Measurements from ENCODE around the gene KCNQ1. TPM values are rescaled to one million over a fixed set of nuclear protein-coding genes. Genes with fewer than 3 reads are reported as not detected.

The KCNQ1 gene
- total and polyA plus RNA-seq, 9 of the 15 experiments (the other 6 are each of a cell fraction or from before 2014, with no cell fraction given), result 0.44 TPM; not detected in 8

- H3K9me3 ChIP-seq (replicated peaks; ENCODE audit: control insufficient read depth, insufficient read depth, low read depth, low read length), result no peaks in the 10 kb centered on the region
- no peaks in the 10 kb centered on the region for H4K20me1 ChIP-seq (replicated peaks; ENCODE audit: control insufficient read depth, insufficient read depth, low read length)
- BruUV-seq (replicated peaks), result no TSS peak
- WGBS (ENCODE audit: insufficient coverage, low coverage, missing lambda C conversion rate), result 23% methylated on average over 13 of the region's 16 CpGs
- DNase-seq (ENCODE audit: extremely low read depth in 1 of 4, low spot score in 3 of 4) (no peak), FAIRE-seq (no peak), ATAC-seq (no peak; the same call in 2 of the 3 replicates)
- ChIA-PET CTCF (ENCODE audit: low intra/inter-chr PET ratio) (interaction anchor here (0.7 kb wide), 1 partner anchor 14 kb away, joined by 3 read pairs; no protein-coding TSS in a partner anchor), POLR2A (interaction anchor here (0.6 kb wide), 2 partner anchors 19 to 238 kb away, joined by 3 to 4 read pairs; no protein-coding TSS in a partner anchor)
- intact Hi-C loops (cut with micrococcal nuclease) (no loop called here), in situ Hi-C loops (cut with MboI) (no loop called here)
- H3K9me1 ChIP-seq (ENCODE audit: control insufficient read depth, insufficient read depth, low read length), result no peaks in the 10 kb centered on the region
- H3K36me3 ChIP-seq (ENCODE audit: control insufficient read depth, insufficient read depth, low read length), result no peaks in the 10 kb centered on the region
- H3K4me3 ChIP-seq, result no peak overlapping the region
- peaks cover 0 to 33% of the 10 kb centered on the region in 2 experiments; a peak in 3 of 5 replicates for H3K27me3 ChIP-seq (ENCODE audit: control insufficient read depth in 2 of 2, insufficient read depth in 2 of 2, low read length in 2 of 2)
- H2AFZ ChIP-seq (ENCODE audit: low read depth, low read length), result no peak overlapping the region
- H3K79me2 ChIP-seq (ENCODE audit: control insufficient read depth, insufficient read depth, low read length), result no peaks in the 10 kb centered on the region
- no peak overlapping the region for H3K27ac ChIP-seq (ENCODE audit: extremely low read depth, low read depth, low read length)
- no peak overlapping the region for H3K4me2 ChIP-seq (ENCODE audit: insufficient read depth, low read length)
- H3K4me1 ChIP-seq (replicated peaks in 1 of 2; ENCODE audit: control insufficient read depth in 2 of 2, insufficient read depth in 2 of 2, low read length in 2 of 2), result peaks cover 0 to 34% of the 10 kb centered on the region in 2 experiments; a peak in 2 of 5 replicates
- no peak overlapping the region for H3K9ac ChIP-seq (ENCODE audit: insufficient read depth in 1 of 2, low read depth in 2 of 2, low read length in 2 of 2)
- TF ChIP-seq NCOA6 (IDR thresholded peaks at IDR 0.05) (no peak), ZBTB5 (IDR thresholded peaks at IDR 0.05) (no peak), ZNF584 (CRISPR knock-in tag; IDR thresholded peaks at IDR 0.05; ENCODE audit: low read depth) (no peak), TEAD4 (IDR thresholded peaks at IDR 0.05; ENCODE audit: low read length) (no peak), TEAD4 (CRISPR knock-in tag; IDR thresholded peaks at IDR 0.05; ENCODE audit: borderline replicate concordance) (no peak), PHF20 (IDR thresholded peaks at IDR 0.05; ENCODE audit: partially characterized antibody) (no peak), ZNF324 (CRISPR knock-in tag; IDR thresholded peaks at IDR 0.05) (no peak), L3MBTL2 (IDR thresholded peaks at IDR 0.05) (peak; percentile 63), ZKSCAN8 (CRISPR knock-in tag; IDR thresholded peaks at IDR 0.05) (no peak), CC2D1A (IDR thresholded peaks at IDR 0.05) (no peak), CHD4 (IDR thresholded peaks at IDR 0.05; ENCODE audit: insufficient read depth, insufficient replicate concordance, low read depth, low read length, poor library complexity, severe bottlenecking) (no peak), ELF2 (CRISPR knock-in tag; IDR thresholded peaks at IDR 0.05) (no peak), WHSC1 (IDR thresholded peaks at IDR 0.05; ENCODE audit: low read length) (no peak), FOXO4 (CRISPR knock-in tag; IDR thresholded peaks at IDR 0.05) (no peak), ZNF197 (CRISPR knock-in tag; IDR thresholded peaks at IDR 0.05; ENCODE audit: low read depth) (no peak), ZFX (CRISPR knock-in tag; IDR thresholded peaks at IDR 0.05) (0 out of 2 replicates have a peak, but pooled peaks have one; percentile 22), ZNF224 (CRISPR knock-in tag; IDR thresholded peaks at IDR 0.05) (no peak), GATA2 (CRISPR knock-in tag; IDR thresholded peaks at IDR 0.05) (no peak), SAP30 (IDR thresholded peaks at IDR 0.05; ENCODE audit: borderline replicate concordance, insufficient read depth, low read depth, low read length, poor library complexity, severe bottlenecking) (no peak), NFATC3 (IDR thresholded peaks at IDR 0.05) (no peak)
Observed at GRCh38 chr11:2858995-2859698, 414.3 kb downstream of the KCNQ1 start.
